ENCODE measurements around the gene B3GAT1.

B3GAT1 gene

DNA sequence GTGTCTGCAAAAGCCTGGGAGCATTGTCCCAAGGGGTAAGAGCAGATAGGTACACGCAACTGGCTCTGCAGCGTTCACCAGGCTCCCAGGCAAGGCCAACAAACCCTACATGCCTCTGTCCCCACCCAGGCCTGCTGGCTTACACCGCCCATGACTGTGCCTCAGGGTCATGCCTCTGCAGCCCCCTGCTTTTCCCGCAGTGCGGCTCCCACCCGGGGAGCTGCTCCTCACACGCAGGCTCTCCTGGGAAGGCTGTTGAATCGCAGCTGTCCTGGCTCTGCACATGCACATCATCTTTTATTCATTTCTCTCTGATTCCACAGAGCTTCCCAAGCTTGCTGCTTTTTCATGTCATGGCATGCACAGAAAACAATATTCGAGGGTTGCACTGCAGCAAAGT lies 29.2 kb upstream of the B3GAT1 start:
- DNase-seq, result no peak

GRCh38 chr11:134440851-134441250 lies 28.8 kb upstream of the B3GAT1 start:
- no peak for DNase-seq

DNA sequence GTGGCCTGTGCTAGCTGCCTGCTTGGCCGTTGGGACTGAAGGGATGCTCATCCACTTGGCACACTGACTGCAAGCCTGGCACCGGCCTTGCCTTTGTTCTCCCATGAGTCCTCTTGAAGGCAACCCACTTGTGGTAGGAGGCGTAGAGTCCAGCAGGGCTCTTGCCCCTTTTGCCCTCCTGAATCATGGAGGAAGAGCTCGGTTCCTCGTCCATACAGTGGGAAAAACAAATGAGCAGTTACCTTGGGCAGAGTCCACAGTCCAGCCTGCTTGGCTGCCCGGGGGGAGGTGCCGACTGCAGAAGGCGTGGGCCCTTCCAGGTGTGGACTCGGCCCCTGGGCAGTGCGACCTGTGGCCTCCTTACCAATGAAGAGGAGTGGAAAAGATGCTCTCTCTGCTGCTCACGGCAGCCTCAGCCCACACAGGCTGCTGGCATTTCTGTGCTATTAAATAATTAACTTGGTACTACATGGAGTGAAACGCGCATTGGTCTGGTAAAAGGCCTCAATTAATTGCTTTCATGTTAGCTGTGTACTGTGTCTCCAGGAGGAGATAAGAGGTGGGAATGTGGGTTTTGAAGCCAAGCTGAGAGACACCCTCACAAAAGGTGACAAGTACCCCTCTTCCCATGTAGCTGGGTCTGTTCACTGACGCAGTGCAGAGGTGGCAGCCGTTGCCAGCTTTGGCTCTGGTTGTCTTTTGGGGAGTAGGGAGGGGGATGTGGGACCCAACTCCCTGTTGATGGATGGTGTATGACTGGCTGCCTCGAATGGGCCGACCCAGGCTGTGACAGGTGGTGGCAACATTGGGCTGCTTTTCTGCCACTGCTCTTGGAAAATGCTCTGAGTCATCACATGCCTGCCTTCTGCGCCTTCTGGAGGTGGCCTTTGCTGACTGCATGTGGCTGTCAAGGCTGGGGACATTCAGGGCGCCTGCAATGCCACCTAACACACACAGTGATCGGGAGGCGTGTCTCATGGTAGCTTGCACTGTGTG lies 26.8 kb upstream of the B3GAT1 start:
- no peak for DNase-seq

- DNase-seq, result no peak
Measured at GRCh38 chr11:134437821-134438220, 25.8 kb upstream of the B3GAT1 start.

- DNase-seq, result no peak
Measured at GRCh38 chr11:134436781-134437180, 24.7 kb upstream of the B3GAT1 start.

GRCh38 chr11:134433806-134434205 lies 21.8 kb upstream of the B3GAT1 start:
- DNase-seq, result no peak

DNA sequence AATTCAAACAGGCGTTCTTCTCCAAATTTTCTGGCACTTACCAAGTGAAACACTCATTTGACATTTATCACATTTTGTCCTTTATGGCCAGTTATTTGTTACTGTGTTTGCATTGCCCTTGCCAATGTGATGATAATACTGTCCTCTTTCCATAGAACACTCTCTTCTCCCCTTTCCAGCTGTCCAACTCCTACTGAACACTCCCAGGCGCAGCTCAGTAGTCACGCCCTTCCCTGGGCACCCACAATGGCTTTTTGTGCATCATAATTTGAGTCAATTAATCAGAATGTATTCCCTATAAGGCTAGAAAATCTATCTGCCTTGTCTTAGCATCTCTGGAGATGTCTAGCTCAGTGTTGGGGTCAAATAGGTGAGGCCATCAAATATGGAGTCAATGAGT lies 21.2 kb upstream of the B3GAT1 start:
- DNase-seq, result no peak

GRCh38 chr11:134432776-134433175 lies 20.7 kb upstream of the B3GAT1 start:
- no peak for DNase-seq

- DNase-seq, result no peak
Measured at GRCh38 chr11:134429106-134429505, 17.1 kb upstream of the B3GAT1 start.

DNA sequence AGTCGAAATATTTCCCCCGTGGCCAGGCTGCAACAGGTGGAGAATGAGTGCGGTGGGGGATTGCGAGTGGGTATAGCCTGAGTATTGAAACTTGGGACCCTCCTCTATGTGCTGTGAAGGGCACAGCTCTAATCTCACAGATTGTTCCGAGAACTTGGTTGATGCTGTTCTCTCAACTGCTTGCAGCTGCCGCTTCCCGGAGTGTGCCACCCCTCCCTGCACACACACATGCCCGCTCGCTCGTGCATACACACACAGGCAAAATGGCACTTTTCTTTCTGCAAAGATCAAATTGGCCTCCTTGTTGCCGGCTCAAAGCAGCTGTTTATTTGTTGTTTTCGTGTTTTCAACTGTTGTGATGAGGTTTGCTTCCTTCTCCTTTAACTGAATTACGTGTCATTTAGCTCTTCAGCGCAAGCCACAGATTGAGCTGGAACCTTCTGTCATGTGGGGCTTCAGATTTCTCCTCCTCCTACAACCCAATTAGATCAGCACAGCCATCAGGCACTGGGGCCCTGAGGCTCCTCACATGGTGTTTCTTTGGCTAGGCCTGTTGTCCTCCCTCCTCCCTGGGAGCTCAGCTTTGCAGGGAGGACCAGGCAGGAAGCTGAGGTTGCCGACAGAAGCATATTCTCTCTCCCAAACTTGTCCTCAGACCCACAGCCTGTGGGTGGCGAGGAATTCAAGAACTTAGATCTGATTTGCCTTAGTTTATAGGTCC lies 13.9 kb upstream of the B3GAT1 start:
- no peak for DNase-seq

DNA sequence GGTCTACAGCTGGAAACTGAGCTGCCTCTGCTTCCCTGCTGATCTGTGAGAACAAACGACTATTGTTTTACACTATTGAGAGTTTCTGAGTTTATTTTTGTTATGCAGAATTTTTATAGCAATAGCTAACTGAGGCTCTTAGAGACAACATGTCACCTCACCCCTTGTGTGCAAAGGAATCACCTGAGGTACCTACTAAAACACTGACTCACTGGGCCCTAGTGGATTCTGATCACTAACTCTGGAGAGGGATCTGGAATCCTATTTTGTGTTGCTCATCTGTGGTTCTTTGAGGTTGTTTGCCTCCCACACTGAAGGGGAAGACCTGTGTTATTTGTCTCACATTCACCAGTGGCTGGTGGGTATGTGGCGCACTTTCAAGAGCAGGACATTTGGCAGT lies 13.4 kb upstream of the B3GAT1 start:
- DNase-seq, result no peak

DNA sequence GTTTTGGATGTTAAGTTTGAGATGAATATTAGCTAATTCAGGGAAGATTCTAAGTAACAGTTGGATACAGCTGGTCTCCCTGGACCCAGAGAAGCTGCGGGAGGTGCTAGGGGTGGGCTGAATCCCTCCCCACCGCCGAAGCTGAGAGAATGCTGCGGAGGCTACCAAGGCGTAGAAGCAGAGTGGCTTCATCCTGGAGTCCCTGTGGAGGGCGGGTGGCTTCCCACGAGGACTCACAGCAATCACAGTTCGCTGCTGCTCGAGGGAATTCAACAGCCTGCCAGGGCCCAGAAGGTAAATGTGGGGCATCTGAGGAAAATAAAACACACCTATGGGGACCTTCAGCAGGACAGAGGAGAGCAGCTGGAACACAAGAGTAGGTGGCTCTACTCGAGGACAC lies 11.1 kb upstream of the B3GAT1 start:
- DNase-seq, result no peak

GRCh38 chr11:134417871-134418840 lies 6.1 kb upstream of the B3GAT1 start:
- DNase-seq, result no peak

- DNase-seq, result no peak
Measured at GRCh38 chr11:134416726-134417125, 4.7 kb upstream of the B3GAT1 start.

DNA sequence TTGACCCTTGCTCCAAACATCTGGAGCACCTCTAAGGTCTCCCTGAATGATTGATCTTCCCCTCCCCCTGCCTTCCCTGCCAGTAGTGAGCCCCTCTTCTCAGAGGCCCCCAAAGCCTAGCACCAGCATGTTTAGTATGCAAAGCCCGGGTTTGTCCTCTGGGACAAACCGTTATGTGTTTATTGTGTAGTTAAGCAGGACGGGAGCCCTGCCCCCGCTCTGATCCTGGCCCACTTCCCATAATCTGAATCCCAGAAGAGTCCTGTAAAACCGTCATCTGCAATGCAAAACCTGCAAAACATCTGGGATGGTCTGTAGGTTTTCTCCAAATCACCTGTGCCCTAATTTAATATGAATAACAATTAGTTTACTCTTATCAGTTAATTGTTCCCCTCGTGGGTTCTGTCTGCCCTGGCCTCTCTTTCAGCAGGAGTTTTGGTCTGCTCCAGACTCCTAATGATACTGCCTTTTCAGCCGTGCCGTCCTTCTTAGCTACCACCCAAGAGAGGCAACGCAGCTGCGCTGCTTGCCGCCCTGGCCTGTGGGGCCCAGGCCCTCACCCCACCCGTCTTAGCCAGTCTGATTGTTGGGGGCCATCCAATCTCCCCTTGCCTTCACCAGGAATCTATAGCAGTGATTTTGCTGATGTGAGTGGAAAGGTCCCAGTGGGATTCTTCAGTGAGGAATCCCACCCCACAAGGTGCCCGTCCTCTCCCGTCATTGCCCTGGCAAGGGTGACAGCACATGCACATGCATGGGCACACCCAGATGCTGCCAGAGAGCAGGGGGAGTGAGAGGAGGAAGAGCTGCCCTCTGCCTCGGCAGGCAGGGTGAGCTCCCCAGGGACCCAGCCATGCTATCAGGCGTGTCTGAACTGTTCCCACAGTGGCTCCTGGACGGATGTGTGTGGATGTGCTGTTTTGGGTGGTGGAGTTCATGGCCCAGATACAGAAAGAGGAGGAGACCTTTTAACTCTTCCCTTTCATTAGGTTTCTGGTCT lies 3.0 kb upstream of the B3GAT1 start:
- DNase-seq, result no peak

- no peak for DNase-seq
Measured at GRCh38 chr11:134413826-134414731, 2.0 kb upstream of the B3GAT1 start.

DNA sequence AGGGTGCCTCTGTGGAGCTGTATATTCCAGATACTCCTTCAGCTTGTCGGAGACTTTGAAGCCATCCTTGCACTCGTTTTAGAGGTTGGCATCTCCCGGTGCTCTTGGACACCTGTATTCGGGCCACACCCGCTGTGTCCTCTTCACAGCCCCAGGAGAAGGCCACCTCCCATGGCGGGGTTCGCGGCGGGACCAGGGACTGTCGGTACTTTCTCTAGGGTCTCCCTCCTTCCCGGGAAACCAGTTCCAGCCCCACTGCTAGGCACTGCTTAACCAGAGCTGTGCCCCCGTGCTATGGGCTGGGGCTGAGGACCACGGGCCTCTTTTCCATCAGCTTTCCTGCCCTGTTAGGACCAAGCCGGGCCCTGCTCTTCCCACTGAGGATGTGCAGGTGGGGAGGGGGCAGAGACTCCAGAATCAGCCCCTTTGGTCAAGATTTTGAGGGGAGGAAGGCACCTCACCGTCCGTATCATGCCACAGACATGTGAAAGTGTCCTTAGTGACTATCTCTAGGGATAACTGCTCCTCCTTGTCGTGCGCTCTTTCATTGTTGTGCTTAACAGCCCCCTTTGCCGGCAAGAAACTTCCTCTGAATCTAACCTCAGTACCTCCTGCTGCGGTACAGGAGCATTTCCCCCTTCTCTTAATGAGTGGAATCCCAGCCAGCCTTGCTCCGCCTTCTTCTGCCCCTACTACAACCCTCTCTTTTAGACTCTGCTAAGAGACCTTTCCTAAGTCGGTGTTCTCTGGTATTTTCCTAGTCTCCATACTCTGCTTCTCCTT lies 1.2 kb upstream of the B3GAT1 start:
- DNase-seq, result no peak

DNA sequence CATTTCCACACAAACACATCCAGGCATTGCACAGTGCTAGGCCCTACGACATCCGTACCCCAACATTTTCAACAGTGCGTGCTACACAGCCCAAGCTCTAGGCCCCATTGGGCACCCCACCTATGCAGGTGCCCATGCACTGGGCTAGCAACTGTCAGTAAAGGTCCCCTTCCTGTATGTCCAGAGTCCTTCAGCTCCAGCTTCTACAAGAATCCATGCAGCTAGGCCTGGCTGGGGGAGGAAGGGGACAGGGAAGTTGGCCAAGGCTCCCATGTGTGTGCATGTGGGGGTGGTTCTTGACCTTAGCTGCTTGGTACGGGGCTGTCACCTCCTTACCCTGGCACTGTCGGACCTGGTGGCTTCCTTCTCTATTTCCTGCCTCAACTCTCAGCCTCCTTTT lies 1.3 kb downstream of the B3GAT1 start:
- DNase-seq, result no peak

- DNase-seq, result no peak
Measured at GRCh38 chr11:134409552-134410429, 2.3 kb downstream of the B3GAT1 start.
